PC-3 (cell line): Measurements from ENCODE around the gene TAC4. TPM values are rescaled to one million over a fixed set of nuclear protein-coding genes. Genes with fewer than 3 reads are reported as not detected.

Experiments used
- ATAC-seq: fragments of 200-7000 bp; cut with Tn5 transposase; 2 replicates; pipeline ENCODE4 v1.9.1; 2020; ENCODE audit warnings: mild to moderate bottlenecking, moderate library complexity
- BruUV-seq: library from RNA; stranded (reverse); fragments of 400-500 nt; replicated peaks from 2 replicates; lab custom pipeline; 2021; lab: Mats Ljungman, UMichigan
- CTCF ChIA-PET: fragments of 300-600 bp; sonication (Branson Sonifier 250); formaldehyde crosslinking; loops from one replicate; lab custom pipeline; 2022; ENCODE audit warnings: antibody characterized with exemption; lab: Charles Lee
- POLR2A ChIA-PET: fragments of 300-600 bp; sonication (Branson Sonifier 250); formaldehyde crosslinking; loops from one replicate; lab custom pipeline; 2022; ENCODE audit warnings: antibody characterized with exemption; ENCODE audit not compliant: unreplicated experiment; lab: Charles Lee
- DNase-seq: peaks from one replicate; pipeline ENCODE4 v3.0.0-alpha.2; 2015
- H2AFZ ChIP-seq: fragments of 300-600 bp; sonication (generic); 2 replicates; pipeline ENCODE4 v1.6.0; 2016; ENCODE audit warnings: antibody characterized with exemption, low read length
- H3F3A ChIP-seq: fragments of 300-600 bp; sonication (generic); one replicate; pipeline ENCODE4 v1.6.0; 2017; ENCODE audit warnings: antibody characterized with exemption, low read length, control low read depth, mild to moderate bottlenecking; ENCODE audit not compliant: unreplicated experiment
- H3K27ac ChIP-seq: fragments of 300-600 bp; sonication (generic); 2 replicates; pipeline ENCODE4 v1.5.1; 2016; ENCODE audit warnings: mild to moderate bottlenecking, low read length
- H3K27me3 ChIP-seq: fragments of 300-600 bp; sonication (generic); 2 replicates; pipeline ENCODE4 v1.6.1; 2016; ENCODE audit warnings: low read length, mixed read lengths
- H3K36me3 ChIP-seq: fragments of 300-600 bp; sonication (generic); 2 replicates; pipeline ENCODE4 v1.6.1; 2016; ENCODE audit warnings: low read depth, mixed run types, low read length, mixed read lengths
- H3K4me1 ChIP-seq: fragments of 300-600 bp; sonication (generic); 2 replicates; pipeline ENCODE4 v1.5.1; 2016; ENCODE audit warnings: low read length; ENCODE audit not compliant: insufficient read depth
- H3K4me2 ChIP-seq: fragments of 300-600 bp; sonication (generic); 2 replicates; pipeline ENCODE4 v1.6.0; 2016; ENCODE audit warnings: low read length
- H3K4me3 ChIP-seq: fragments of 300-600 bp; sonication (generic); 2 replicates; pipeline ENCODE4 v1.5.1; 2016; ENCODE audit warnings: mild to moderate bottlenecking, low read length, mixed read lengths
- H3K79me2 ChIP-seq: fragments of 300-600 bp; sonication (generic); 2 replicates; pipeline ENCODE4 v1.6.1; 2017; ENCODE audit warnings: low read length, mixed read lengths
- H3K9ac ChIP-seq: fragments of 300-600 bp; sonication (generic); 2 replicates; pipeline ENCODE4 v1.6.0; 2016; ENCODE audit warnings: mild to moderate bottlenecking, low read length
- H3K9me2 ChIP-seq: fragments of 300-600 bp; sonication (generic); replicated peaks from 2 replicates; pipeline ENCODE4 v1.6.1; 2016; ENCODE audit warnings: mixed run types, low read length, mixed read lengths
- H3K9me3 ChIP-seq: fragments of 300-600 bp; sonication (generic); 2 replicates; pipeline ENCODE4 v1.6.1; 2016; ENCODE audit warnings: low read length, mixed read lengths
- H4K20me1 ChIP-seq: fragments of 300-600 bp; sonication (generic); 2 replicates; pipeline ENCODE4 v1.6.1; 2016; ENCODE audit warnings: low read length, mixed read lengths
- CTCF ChIP-seq: fragments of 300-600 bp; sonication (generic); conservative IDR thresholded peaks from 2 replicates; pipeline ENCODE4 v1.5.1; 2017; ENCODE audit warnings: antibody characterized with exemption, low read depth, mild to moderate bottlenecking, low read length
- EZH2 ChIP-seq: fragments of 300-600 bp; sonication (generic); IDR thresholded peaks from one replicate; pipeline ENCODE4 v1.6.1; 2017; ENCODE audit warnings: antibody characterized with exemption, mild to moderate bottlenecking, low read length; ENCODE audit not compliant: unreplicated experiment
- EZH2phosphoT487 ChIP-seq: fragments of 300-600 bp; sonication (generic); IDR thresholded peaks from 2 replicates; pipeline ENCODE4 v1.6.1; 2018; ENCODE audit warnings: mild to moderate bottlenecking, antibody characterized with exemption, low read length, borderline replicate concordance
- intact Hi-C: fragments of 100-400 bp; cut with micrococcal nuclease; formaldehyde crosslinking; loops from 2 replicates; pipeline ENCODE4 v1.9.0; 2023
- total RNA-seq: library from RNA; depleted of rRNA; stranded (reverse); fragments of >200 nt; gene quantifications from 2 replicates; pipeline ENCODE4 v1.2.3, GENCODE V29; 2014

TAC4 gene
- total RNA-seq, 1 experiment from 2014 or later = not detected

DNA sequence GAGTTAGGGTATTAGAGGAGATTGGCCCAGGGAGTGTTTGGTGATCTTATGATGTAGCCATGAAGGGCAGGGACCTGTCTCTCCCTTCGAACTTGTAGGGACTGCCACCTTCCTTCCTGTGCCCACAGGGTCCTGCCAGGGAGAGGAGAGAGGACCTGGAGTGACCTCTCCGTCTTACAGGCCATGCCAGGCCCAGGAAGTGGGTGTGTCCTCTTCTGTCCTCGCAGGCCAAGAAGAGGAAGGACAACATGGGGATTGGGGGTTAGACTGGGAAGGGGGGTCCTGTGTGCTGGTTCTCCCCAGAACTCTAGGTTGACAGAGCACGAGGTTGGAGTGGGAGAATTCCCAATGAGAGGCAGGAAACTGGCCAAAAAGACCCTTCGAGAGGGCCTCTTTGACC, 43.4 kb upstream of the TAC4 start:
- ATAC-seq (no peak), DNase-seq (no peak)
- Histone ChIP-seq H3K9ac (no peak overlapping the region), H4K20me1 (no peaks in the 10 kb centered on the region), H3K27me3 (no peaks in the 10 kb centered on the region), H3K9me2 (no peaks in the 10 kb centered on the region), H3K27ac (no peak overlapping the region), H3K4me1 (peaks cover 20% of the 10 kb centered on the region), H3K36me3 (no peaks in the 10 kb centered on the region), H3F3A (no peaks in the 10 kb centered on the region), H2AFZ (no peak overlapping the region), H3K79me2 (no peaks in the 10 kb centered on the region), H3K4me3 (no peak overlapping the region), H3K9me3 (no peaks in the 10 kb centered on the region), H3K4me2 (no peak overlapping the region)
- ChIA-PET CTCF (no interaction called here), POLR2A (no interaction called here)
- intact Hi-C loops = no loop called here
- no TSS peak for BruUV-seq
- TF ChIP-seq EZH2phosphoT487 (no peak), EZH2 (no peak), CTCF (no peak)

GRCh38 chr17:49890852-49891251, 43.0 kb upstream of the TAC4 start:
- Histone ChIP-seq H3K9me2 (no peaks in the 10 kb centered on the region), H3K4me3 (no peak overlapping the region), H3F3A (no peaks in the 10 kb centered on the region), H3K27me3 (no peaks in the 10 kb centered on the region), H3K27ac (no peak overlapping the region), H3K4me2 (no peak overlapping the region), H3K4me1 (peaks cover 23% of the 10 kb centered on the region), H2AFZ (no peak overlapping the region), H3K9me3 (no peaks in the 10 kb centered on the region), H3K79me2 (no peaks in the 10 kb centered on the region), H4K20me1 (no peaks in the 10 kb centered on the region), H3K36me3 (no peaks in the 10 kb centered on the region), H3K9ac (no peak overlapping the region)
- no peak for TF ChIP-seq EZH2phosphoT487
- no peak for TF ChIP-seq CTCF
- TF ChIP-seq EZH2 = no peak
- BruUV-seq = no TSS peak
- no peak for DNase-seq
- POLR2A ChIA-PET = no interaction called here
- no peak for ATAC-seq
- CTCF ChIA-PET = no interaction called here
- intact Hi-C loops = no loop called here

- DNase-seq = no peak
- ATAC-seq = no peak
- no peak overlapping the region for H3K27ac ChIP-seq
- H4K20me1 ChIP-seq = no peaks in the 10 kb centered on the region
- H3F3A ChIP-seq = no peaks in the 10 kb centered on the region
- H3K4me2 ChIP-seq = no peak overlapping the region
- no peak overlapping the region for H3K9ac ChIP-seq
- ChIA-PET POLR2A (interaction anchor here (0.5 kb wide), 1 partner anchor 21 kb away, joined by 4 read pairs; no protein-coding TSS in a partner anchor), CTCF (no interaction called here)
- H2AFZ ChIP-seq = no peak overlapping the region
- no peak overlapping the region for H3K4me3 ChIP-seq
- H3K9me3 ChIP-seq = no peaks in the 10 kb centered on the region
- no peaks in the 10 kb centered on the region for H3K27me3 ChIP-seq
- no peaks in the 10 kb centered on the region for H3K36me3 ChIP-seq
- peaks cover 23% of the 10 kb centered on the region for H3K4me1 ChIP-seq
- no peaks in the 10 kb centered on the region for H3K9me2 ChIP-seq
- intact Hi-C loops = no loop called here
- TF ChIP-seq EZH2 (no peak), EZH2phosphoT487 (no peak), CTCF (no peak)
- H3K79me2 ChIP-seq = no peaks in the 10 kb centered on the region
- BruUV-seq = no TSS peak
Measured at GRCh38 chr17:49890077-49890821, 42.4 kb upstream of the TAC4 start.
